Mesenchymal stem cell (in vitro differentiated cells and primary cell): Measurements from ENCODE around the gene NXPH4.

Experiments used
- DNase-seq: peaks from one replicate; pipeline ENCODE4 v3.0.0-alpha.2; 2013
- H2AFZ ChIP-seq: one replicate; pipeline ENCODE4 v1.6.1; 2013; ENCODE audit warnings: low read depth, mild to moderate bottlenecking, control low read depth, inconsistent platforms, low read length, moderate library complexity
- H2AK5ac ChIP-seq: 2 replicates; pipeline ENCODE4 v1.6.1; 2013; ENCODE audit warnings: low read length, moderate library complexity, mild to moderate bottlenecking, inconsistent platforms; ENCODE audit not compliant: severe bottlenecking
- H2BK120ac ChIP-seq: one replicate; pipeline ENCODE4 v1.6.1; 2013; ENCODE audit warnings: low read depth, mild to moderate bottlenecking, inconsistent platforms, low read length, moderate library complexity
- H2BK12ac ChIP-seq, 2 experiments: one replicate each; pipeline ENCODE4 v1.6.1; 2013; ENCODE audit warnings: inconsistent platforms in 2 of 2, low read length in 2 of 2, mild to moderate bottlenecking in 2 of 2, moderate library complexity in 2 of 2, control low read depth in 1 of 2
- H2BK15ac ChIP-seq: one replicate; pipeline ENCODE4 v1.6.1; 2013; ENCODE audit warnings: mild to moderate bottlenecking, low read depth, inconsistent platforms; ENCODE audit not compliant: poor library complexity, severe bottlenecking
- H2BK5ac ChIP-seq: 2 replicates; pipeline ENCODE4 v1.6.1; 2013; ENCODE audit warnings: low read depth, mild to moderate bottlenecking, low read length, control low read depth, inconsistent platforms; ENCODE audit not compliant: poor library complexity, severe bottlenecking
- H3K14ac ChIP-seq, 2 experiments: one replicate each; pipeline ENCODE4 v1.6.1; 2013; ENCODE audit warnings: inconsistent platforms in 2 of 2, low read length in 2 of 2, control low read depth in 1 of 2, mild to moderate bottlenecking in 1 of 2, moderate library complexity in 1 of 2
- H3K18ac ChIP-seq, 2 experiments: one replicate each; pipeline ENCODE4 v1.6.1; 2013; ENCODE audit warnings: inconsistent platforms in 2 of 2, low read length in 2 of 2, control low read depth in 1 of 2, low read depth in 1 of 2, mild to moderate bottlenecking in 1 of 2
- H3K23ac ChIP-seq, 2 experiments: one replicate each; pipeline ENCODE4 v1.6.1; 2013; ENCODE audit warnings: inconsistent platforms in 2 of 2, low read length in 2 of 2, mild to moderate bottlenecking in 2 of 2, moderate library complexity in 2 of 2, control low read depth in 1 of 2
- H3K27ac ChIP-seq: 2 replicates; pipeline ENCODE4 v1.5.1; 2013; ENCODE audit warnings: mild to moderate bottlenecking, moderate library complexity, low read length, control low read depth, inconsistent platforms; ENCODE audit not compliant: poor library complexity, severe bottlenecking
- H3K27me3 ChIP-seq, 2 experiments: 2 replicates each; pipeline versions ENCODE4 v1.6.1 to v1.7.0; 2013; ENCODE audit warnings: low read length in 2 of 2, mild to moderate bottlenecking in 2 of 2, moderate library complexity in 2 of 2, control low read depth in 1 of 2, inconsistent platforms in 1 of 2; ENCODE audit not compliant: control insufficient read depth in 1 of 2, insufficient read depth in 1 of 2
- H3K36me3 ChIP-seq, 2 experiments: 2 replicates each; pipeline versions ENCODE4 v1.6.1 to v1.7.0; 2013; ENCODE audit warnings: low read length in 2 of 2, control low read depth in 1 of 2, inconsistent platforms in 1 of 2, low read depth in 1 of 2, mild to moderate bottlenecking in 1 of 2; ENCODE audit not compliant: insufficient read depth in 2 of 2, control insufficient read depth in 1 of 2
- H3K4ac ChIP-seq, 2 experiments: one replicate each; pipeline ENCODE4 v1.6.1; 2013; ENCODE audit warnings: inconsistent platforms in 2 of 2, low read length in 2 of 2, mild to moderate bottlenecking in 2 of 2, moderate library complexity in 2 of 2, control low read depth in 1 of 2, low read depth in 1 of 2
- H3K4me1 ChIP-seq: 2 replicates; pipeline ENCODE4 v1.6.1; 2013; ENCODE audit warnings: low read depth, low read length, control low read depth; ENCODE audit not compliant: control insufficient read depth, insufficient read depth
- H3K4me2 ChIP-seq: 2 replicates; pipeline ENCODE4 v1.6.1; 2013; ENCODE audit warnings: low read length, mild to moderate bottlenecking, inconsistent platforms; ENCODE audit not compliant: poor library complexity, severe bottlenecking
- H3K4me3 ChIP-seq, 2 experiments: 2 replicates each; pipeline versions ENCODE4 v1.5.1 to v1.7.0; 2013; ENCODE audit warnings: low read length in 2 of 2, mild to moderate bottlenecking in 2 of 2, control low read depth in 1 of 2, low read depth in 1 of 2; ENCODE audit not compliant: insufficient read depth in 1 of 2
- H3K79me1 ChIP-seq: replicated peaks from 2 replicates; pipeline ENCODE4 v1.6.1; 2013; ENCODE audit warnings: mild to moderate bottlenecking, control low read depth, low read length, inconsistent platforms; ENCODE audit not compliant: poor library complexity, severe bottlenecking
- H3K9ac ChIP-seq: 2 replicates; pipeline ENCODE4 v1.7.0; 2013; ENCODE audit warnings: mild to moderate bottlenecking, low read length, moderate library complexity
- H3K9me3 ChIP-seq: 2 replicates; pipeline ENCODE4 v1.7.0; 2013; ENCODE audit warnings: mild to moderate bottlenecking, low read length; ENCODE audit not compliant: control insufficient read depth
- H4K8ac ChIP-seq: one replicate; pipeline ENCODE4 v1.6.1; 2013; ENCODE audit warnings: inconsistent platforms, mild to moderate bottlenecking, low read length, moderate library complexity
- H4K91ac ChIP-seq: one replicate; pipeline ENCODE4 v1.6.1; 2013; ENCODE audit warnings: mild to moderate bottlenecking, low read length, inconsistent platforms
- WGBS: methylation state at CpG from one replicate; pipeline ENCODE4 v1.1.7; 2013; ENCODE audit warnings: mixed read lengths; 5-methylcytosine and 5-hydroxymethylcytosine counted together

Gene NXPH4

GRCh38 chr12:57192920-57193319 is 23.7 kb upstream of the NXPH4 start:
- WGBS = 96% methylated on average over 16 of the region's 16 CpGs

GRCh38 chr12:57193706-57194245 is 22.8 kb upstream of the NXPH4 start:
- Histone ChIP-seq H3K36me3 (peaks cover 100% of the 10 kb centered on the region in 2 experiments), H3K4me2 (no peak overlapping the region), H3K79me1 (peaks cover 9% of the 10 kb centered on the region), H2BK120ac (no peak overlapping the region), H3K4me3 (no peak overlapping the region), H3K18ac (no peak overlapping the region), H2AFZ (no peak overlapping the region), H2BK12ac (no peak overlapping the region), H3K14ac (no peak overlapping the region), H3K9me3 (no peaks in the 10 kb centered on the region), H2AK5ac (no peak overlapping the region), H3K9ac (no peak overlapping the region), H2BK15ac (no peak overlapping the region), H4K91ac (no peak overlapping the region), H3K27ac (no peak overlapping the region), H3K23ac (no peak overlapping the region), H4K8ac (no peak overlapping the region), H2BK5ac (no peak overlapping the region), H3K27me3 (no peaks in the 10 kb centered on the region), H3K4ac (no peak overlapping the region), H3K4me1 (no peaks in the 10 kb centered on the region)
- WGBS = 94% methylated on average over 19 of the region's 19 CpGs
- DNase-seq = no peak

More at GRCh38 chr12:57192920-57193319, 23.7 kb upstream of the NXPH4 start:
- no peak overlapping the region for H3K4me2 ChIP-seq
- H3K9me3 ChIP-seq = no peaks in the 10 kb centered on the region
- peaks cover 100% of the 10 kb centered on the region in 2 experiments for H3K36me3 ChIP-seq
- no peak overlapping the region for H2BK15ac ChIP-seq
- H3K9ac ChIP-seq = peak overlapping the region; percentile 36
- no peak overlapping the region for H3K27ac ChIP-seq
- peaks cover 6% of the 10 kb centered on the region for H3K79me1 ChIP-seq
- no peak overlapping the region for H3K4me3 ChIP-seq
- no peak overlapping the region for H4K91ac ChIP-seq
- no peak overlapping the region for H2AK5ac ChIP-seq
- H2BK12ac ChIP-seq = no peak overlapping the region
- no peak overlapping the region for H2BK120ac ChIP-seq
- no peak overlapping the region for H2AFZ ChIP-seq
- no peak overlapping the region for H3K4ac ChIP-seq
- H3K14ac ChIP-seq = no peak overlapping the region
- DNase-seq = no peak
- H3K4me1 ChIP-seq = no peaks in the 10 kb centered on the region
- no peak overlapping the region for H3K18ac ChIP-seq
- no peak overlapping the region for H3K23ac ChIP-seq
- H4K8ac ChIP-seq = no peak overlapping the region
- no peaks in the 10 kb centered on the region for H3K27me3 ChIP-seq
- H2BK5ac ChIP-seq = no peak overlapping the region

- Histone ChIP-seq H2AK5ac (no peak overlapping the region), H2BK5ac (no peak overlapping the region), H3K36me3 (peaks cover 100% of the 10 kb centered on the region in 2 experiments), H3K27me3 (no peaks in the 10 kb centered on the region), H3K4ac (no peak overlapping the region), H3K79me1 (peaks cover 9% of the 10 kb centered on the region), H3K4me2 (no peak overlapping the region), H3K4me3 (no peak overlapping the region), H4K91ac (no peak overlapping the region), H2BK120ac (no peak overlapping the region), H3K9me3 (no peaks in the 10 kb centered on the region), H4K8ac (no peak overlapping the region), H2BK12ac (no peak overlapping the region), H3K23ac (no peak overlapping the region), H2AFZ (no peak overlapping the region), H3K4me1 (no peaks in the 10 kb centered on the region), H3K9ac (no peak overlapping the region), H2BK15ac (no peak overlapping the region), H3K27ac (no peak overlapping the region), H3K18ac (no peak overlapping the region), H3K14ac (no peak overlapping the region)
- WGBS = 98% methylated on average over 18 of the region's 18 CpGs
- DNase-seq = no peak
Measured at GRCh38 chr12:57194253-57194652, 22.3 kb upstream of the NXPH4 start.

- Histone ChIP-seq H2BK5ac (no peak overlapping the region), H3K27me3 (no peaks in the 10 kb centered on the region), H3K4me1 (no peaks in the 10 kb centered on the region), H3K4ac (no peak overlapping the region), H2BK15ac (no peak overlapping the region), H2AK5ac (no peak overlapping the region), H3K9me3 (no peaks in the 10 kb centered on the region), H3K23ac (no peak overlapping the region), H2AFZ (no peak overlapping the region), H3K79me1 (peaks cover 11% of the 10 kb centered on the region), H3K4me2 (no peak overlapping the region), H4K91ac (no peak overlapping the region), H2BK120ac (no peak overlapping the region), H2BK12ac (no peak overlapping the region), H3K36me3 (peaks cover 100% of the 10 kb centered on the region in 2 experiments), H3K18ac (no peak overlapping the region), H3K9ac (no peak overlapping the region), H3K27ac (no peak overlapping the region), H3K4me3 (no peak overlapping the region), H3K14ac (no peak overlapping the region), H4K8ac (no peak overlapping the region)
- DNase-seq = no peak
- WGBS = 95% methylated on average over 19 of the region's 19 CpGs
Measured at GRCh38 chr12:57195186-57195585, 21.4 kb upstream of the NXPH4 start.
